ENCODE results near the gene EFR3B.
A peak's percentile ranks its signal among the peaks of the same experiment; 100 is the strongest.

The EFR3B gene

DNA sequence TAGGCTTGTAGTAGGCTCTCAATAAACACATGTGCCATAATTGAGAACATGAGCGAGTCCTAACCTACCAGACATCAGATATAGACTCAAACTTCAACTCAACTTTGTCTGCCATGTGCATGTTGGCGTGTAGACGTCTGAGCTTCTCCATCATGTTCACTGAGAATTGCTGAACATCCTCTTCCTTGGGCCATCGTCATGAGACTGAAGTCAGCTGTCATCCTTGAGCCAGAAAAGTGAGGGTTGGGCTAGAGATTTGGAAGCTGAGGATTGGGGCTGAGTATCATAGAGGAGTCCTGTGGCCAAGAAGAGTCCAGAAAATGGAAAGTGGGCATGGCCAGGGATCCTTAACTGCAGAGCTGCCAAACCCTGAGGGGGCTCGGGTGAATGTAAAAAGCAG, 7.8 kb upstream of the EFR3B start:
- no peak for DNase-seq (ENCODE audit: low read depth)

DNA sequence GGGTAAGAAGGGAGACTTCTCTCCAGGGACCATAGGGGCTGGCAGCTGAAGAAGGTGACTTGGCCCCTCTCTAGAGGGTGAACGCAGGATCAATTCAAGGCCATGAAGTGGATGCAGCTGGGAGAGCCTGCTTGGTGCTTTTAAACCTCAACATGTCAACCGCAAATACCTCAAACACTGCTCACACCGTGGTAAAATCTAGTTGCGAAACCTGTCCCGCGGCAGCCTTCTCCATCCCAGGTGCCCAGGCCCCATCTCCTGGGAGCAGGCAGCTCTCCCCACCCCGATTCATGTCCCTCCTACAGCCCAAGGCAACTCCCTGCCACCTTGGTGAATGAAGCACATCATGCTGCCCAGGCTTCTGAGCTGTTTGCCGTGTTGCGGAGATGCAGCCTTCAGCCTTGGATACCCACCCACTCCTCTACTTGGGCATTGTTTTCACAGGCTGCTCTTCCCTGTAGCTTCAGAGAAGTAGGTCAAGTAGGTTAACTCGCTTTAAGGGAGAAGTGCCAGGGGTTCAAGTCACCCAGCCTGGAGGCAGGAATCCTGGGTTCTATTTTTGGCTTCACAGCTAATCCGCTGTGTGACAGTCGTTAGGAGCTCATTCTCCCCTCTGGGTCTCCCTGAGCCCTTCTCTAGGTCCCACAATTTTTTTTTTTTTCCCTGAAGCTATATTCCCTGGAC, 6.2 kb upstream of the EFR3B start:
- no peak for DNase-seq (ENCODE audit: low read depth)

DNA sequence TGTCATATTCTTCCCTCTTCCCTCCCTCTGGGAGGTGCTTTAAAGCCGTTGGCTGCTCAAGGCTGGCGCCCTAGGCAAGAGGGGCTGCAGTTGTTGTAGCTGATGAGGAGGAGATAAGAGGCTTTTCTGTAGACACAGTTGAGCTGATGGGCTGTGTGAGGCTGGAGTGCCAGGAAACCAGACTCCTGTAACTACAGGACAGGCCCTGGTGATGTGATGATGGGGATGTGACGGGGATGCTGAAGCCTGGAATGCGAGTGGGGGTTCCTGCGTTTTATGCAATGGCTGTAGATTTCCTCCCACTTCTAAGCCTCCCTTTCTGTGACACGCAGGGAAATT, 5.7 kb upstream of the EFR3B start:
- DNase-seq (ENCODE audit: low read depth), result no peak

DNA sequence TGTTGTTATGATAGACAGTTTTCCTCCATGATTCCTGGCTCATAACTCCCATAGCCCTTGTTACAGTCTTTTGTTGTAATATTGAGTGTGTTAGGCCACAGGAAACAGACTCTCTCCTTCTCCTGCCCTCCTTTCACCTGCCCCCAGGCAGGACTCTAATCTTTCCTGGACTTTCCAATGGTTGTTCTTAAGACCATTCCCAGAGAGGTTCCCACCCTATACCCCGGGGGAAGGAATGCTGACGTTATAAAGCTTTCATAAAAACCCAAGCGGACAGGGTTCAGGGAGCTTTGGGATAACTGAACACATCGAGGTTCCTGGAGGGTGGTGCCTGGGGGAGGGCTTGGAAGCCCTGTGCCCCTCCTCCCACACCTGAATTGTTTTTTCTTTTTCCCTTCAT, 2.8 kb upstream of the EFR3B start:
- no peak for DNase-seq (ENCODE audit: low read depth)

DNA sequence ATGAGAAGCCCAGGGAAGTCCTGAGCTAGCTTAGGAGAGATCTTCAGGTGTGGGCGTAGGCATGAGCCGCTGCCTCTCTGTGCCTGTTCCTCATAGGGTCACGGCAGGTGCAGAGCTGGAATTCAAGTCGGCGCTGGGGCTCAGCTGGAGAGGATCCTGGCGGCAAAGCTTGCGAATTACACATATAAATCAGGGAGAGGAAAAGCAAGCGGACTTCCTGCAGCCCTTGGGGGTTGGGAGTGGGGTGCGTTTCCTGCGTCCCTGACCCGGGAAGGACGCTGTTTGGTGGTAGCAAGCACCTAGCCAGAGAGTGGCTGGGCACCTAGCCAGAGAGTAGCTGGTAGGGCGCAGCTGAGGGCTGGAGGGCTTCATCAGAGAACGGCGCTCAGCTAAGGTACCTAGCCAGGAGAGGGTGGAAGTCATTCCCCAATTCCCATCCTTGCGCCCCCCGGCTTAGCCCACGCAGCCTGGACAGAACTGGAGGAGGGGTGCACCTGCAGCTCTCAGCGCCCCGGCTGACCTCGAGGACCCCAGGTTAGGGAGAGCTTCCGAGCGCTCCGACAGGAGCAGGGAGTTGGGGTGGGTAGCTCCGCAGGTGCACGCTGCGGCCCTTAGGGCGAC, 459 bp upstream of the EFR3B start:
- DNase-seq (ENCODE audit: low read depth), result peak; percentile 48

- DNase-seq (ENCODE audit: low read depth), result peak; percentile 44
These were observed 705 bp downstream of the EFR3B start for GRCh38 chr2:25042321-25043240.

- peak; percentile 89 for DNase-seq (ENCODE audit: low read depth)
These were observed 1.5 kb downstream of the EFR3B start for GRCh38 chr2:25043241-25043867.

DNA sequence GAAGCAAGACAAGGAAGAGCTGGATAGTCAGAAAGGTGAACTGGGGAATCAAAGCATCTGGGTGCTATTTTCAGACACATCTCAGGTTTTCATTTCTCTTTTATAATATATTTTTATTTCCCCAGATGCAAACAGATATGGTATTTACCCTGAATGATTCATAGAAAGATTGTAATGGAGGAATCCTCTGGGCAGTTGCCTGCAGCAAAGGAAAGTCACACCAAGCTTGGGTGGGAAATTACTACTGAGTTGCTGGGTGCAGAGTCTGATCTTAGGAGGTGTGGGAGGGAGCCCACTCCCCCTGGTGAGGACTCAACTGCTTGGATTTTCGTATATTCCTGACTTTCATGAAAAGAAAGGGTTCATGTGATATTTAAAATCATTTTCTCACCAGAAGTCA, 2.1 kb downstream of the EFR3B start:
- DNase-seq (ENCODE audit: low read depth), result peak; percentile 8

DNA sequence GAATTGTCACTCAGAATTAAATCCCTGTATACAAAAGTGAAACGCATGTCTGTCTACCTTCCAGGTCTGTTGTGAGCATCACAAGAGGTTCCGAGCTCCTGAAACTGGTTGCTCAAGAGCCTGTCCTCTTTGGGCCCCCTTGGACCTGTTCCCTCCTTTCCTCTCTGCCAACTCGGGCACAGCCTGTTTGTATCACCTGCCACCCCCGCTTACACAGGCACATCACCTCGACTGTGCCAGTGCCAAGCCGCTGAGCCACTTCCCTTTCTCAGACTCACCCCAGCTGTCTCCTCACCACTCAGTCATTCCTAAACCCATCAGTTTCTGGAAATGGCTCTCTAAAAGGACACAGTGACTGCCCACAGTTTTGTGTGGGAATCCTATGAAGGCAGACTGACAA, 3.1 kb downstream of the EFR3B start:
- DNase-seq (ENCODE audit: low read depth), result no peak

GRCh38 chr2:25049422-25049821, 7.5 kb downstream of the EFR3B start:
- DNase-seq (ENCODE audit: low read depth), result no peak

DNA sequence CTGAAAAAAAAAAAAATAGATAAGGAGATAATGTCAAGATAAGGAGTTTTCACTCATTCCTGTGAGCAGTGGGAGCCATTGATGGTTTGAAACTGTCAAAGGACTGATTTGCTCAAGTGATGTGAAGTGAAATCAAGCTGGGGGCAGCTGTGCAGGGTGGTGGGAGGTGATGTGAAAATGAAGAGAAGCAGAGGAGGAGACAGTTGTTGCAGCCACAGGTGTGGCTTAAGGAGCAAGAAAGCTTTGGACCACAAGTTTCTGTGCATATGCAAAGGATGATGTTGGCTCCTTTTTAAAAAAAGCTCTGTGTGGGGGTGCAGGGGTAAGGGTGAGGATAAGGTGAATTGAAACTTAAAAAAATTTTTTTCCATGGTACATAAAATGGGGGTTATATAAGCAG, 8.3 kb downstream of the EFR3B start:
- no peak for DNase-seq (ENCODE audit: low read depth)

DNA sequence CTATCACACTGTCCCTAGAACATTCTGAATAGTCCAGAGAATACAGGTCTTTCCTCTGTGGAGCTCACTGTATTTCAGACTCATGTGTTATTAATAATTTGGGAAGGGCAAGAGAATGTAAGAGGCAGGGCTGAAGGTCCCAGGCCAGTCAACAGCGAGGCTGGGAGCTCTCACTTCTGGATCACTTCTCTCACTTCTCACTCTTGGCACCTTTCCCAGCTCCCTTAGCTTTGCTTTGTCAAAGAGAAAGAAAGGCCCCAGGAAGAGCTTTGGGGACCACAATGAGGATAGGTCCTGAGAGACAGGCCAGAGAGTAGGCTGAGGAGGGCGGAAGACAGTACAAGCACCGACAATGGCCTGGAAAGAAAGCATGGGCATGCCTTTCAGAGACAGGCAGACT, 11.2 kb downstream of the EFR3B start:
- DNase-seq (ENCODE audit: low read depth), result peak; percentile 19

- DNase-seq (ENCODE audit: low read depth), result no peak
These were observed 12.8 kb downstream of the EFR3B start for GRCh38 chr2:25054720-25055119.

GRCh38 chr2:25055376-25055920, 13.6 kb downstream of the EFR3B start:
- no peak for DNase-seq (ENCODE audit: low read depth)

DNA sequence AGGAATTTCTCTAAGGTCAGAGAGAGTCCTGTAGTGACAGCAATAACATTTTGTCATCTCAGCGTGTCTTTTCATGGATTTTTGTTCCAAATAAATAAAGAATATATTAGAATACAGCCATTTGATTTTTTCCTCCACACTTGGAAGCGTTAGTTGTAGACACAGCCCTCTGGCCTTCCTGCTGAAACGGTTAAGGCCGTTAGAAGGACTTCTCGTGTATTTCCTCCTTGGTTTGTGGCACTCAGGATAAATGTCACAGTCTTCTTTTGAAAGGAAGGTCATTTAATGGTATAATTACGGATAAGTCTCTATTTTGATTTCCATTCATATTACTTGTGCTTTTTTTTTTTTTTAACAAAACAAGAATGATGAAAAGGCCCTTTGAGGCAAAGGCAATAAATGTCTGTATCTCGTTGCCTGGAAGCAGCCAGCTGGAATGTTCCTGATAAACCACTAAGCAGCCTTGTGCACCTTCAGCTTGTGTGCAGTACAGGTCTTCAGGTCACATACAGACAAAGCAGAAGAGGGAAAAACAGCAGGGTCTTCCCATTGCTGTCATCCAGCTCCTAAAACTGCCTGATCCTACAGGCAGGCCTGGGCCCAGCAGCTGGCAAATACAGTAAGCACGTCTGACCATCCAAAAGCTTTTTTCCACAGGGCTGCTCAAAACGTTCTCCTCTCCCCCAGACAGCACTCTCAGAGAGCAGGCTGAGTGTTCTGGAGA, 14.4 kb downstream of the EFR3B start:
- DNase-seq (ENCODE audit: low read depth), result no peak

- DNase-seq (ENCODE audit: low read depth), result no peak
These were observed 20.6 kb downstream of the EFR3B start for GRCh38 chr2:25062511-25062917.

DNA sequence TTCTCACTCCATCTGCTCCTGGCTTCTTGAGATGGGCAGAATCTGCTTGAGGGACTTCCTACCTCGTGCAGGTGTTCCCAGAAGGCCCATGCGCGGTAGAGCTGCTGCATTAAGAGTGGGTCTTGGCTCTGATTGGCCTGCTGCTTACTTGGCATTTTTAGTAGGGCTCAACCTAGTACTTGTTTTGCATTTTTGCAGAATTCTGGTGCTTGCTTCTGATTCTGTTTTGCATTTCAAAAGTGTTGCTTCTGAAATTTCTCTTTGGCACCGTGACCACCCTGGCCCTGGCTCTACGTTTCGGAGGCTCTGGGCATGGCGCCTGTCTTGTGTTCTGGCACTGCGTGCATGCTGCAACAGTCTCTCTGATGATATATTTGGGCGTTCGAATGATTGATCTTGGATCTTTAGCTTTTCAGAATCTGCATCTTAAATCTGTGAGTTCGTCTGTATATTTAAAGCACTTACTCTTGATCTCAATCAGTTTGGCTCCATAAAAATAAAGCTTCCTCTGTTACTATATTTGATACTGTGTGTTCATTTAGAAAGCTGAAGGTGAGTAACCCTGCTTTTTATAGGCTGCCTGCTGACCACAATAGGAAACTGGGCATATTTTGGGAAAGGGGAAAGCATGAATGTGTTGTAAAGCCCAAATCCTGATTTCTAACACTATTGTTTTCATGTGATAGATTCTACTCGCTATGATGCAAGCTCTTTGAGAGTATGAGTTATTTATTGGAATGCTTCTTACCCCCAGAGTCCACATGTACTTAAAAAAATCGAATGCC, 22.2 kb downstream of the EFR3B start:
- DNase-seq (ENCODE audit: low read depth), result peak; percentile 16

GRCh38 chr2:25065768-25066167, 23.9 kb downstream of the EFR3B start:
- DNase-seq (ENCODE audit: low read depth), result no peak

DNA sequence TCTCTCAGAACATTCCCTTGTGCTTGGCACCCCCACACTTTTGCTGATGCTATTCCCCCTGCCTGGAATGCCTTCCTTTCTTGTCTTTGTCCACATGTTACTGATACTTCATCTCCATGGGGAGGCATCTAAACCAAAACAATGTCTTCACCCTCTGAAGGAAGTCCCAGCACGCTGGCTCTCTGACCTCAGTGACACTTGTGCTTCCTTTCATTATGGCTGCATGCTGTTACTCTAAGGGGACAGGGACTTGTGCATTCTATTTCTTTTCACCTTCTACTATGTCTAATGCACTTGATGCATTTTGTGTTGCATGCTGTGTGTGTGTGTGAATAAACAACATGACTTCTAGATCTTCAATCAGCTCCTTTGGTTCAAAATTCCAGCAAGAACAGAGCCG, 24.6 kb downstream of the EFR3B start:
- no peak for DNase-seq (ENCODE audit: low read depth)

- no peak for DNase-seq (ENCODE audit: low read depth)
These were observed 26.3 kb downstream of the EFR3B start for GRCh38 chr2:25068217-25068616.

DNA sequence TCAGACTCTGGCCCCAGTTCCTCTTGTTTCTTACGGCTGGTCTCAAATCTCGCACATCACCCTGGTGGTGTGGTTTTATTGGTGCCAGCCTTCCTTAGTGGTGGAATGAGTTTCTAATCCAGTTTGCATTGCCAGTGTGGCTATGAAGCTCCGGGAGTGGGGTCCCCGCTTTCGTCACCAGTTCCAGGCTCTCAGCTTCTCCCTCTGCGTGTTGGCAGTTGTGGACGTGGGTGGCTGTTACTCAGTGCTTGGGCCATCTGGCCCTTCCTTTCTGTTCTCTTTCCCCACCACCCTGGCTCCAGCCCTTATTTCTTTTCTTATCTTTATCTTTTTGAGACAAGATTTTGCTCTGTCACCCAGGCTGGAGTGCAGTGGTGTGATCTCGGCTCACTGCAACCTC, 30.1 kb downstream of the EFR3B start:
- DNase-seq (ENCODE audit: low read depth), result no peak
